Esophagus muscularis mucosa (tissue), 4 donors: ENCODE data around the gene SH3D19. TPM values are rescaled to one million over a fixed set of nuclear protein-coding genes. Genes with fewer than 3 reads are reported as not detected.

Experiments used
- DNase-seq: peaks from one replicate; pipeline ENCODE4 v3.0.0-alpha.2; 2017; ENCODE audit errors: extremely low spot score
- H3K27ac ChIP-seq, 4 donors: fragments of 200-600 bp; sonication (generic); replicated peaks in 1 of 4; 1 replicate in 3 of 4; 2 replicates in 1 of 4; pipeline ENCODE4 v1.5.1; 2016 to 2019; ENCODE audit warnings: mild to moderate bottlenecking in 1 of 4
- H3K27me3 ChIP-seq, 4 donors: fragments of 200-600 bp; sonication (generic); one replicate each; pipeline versions ENCODE4 v1.5.1 to v1.6.0; 2016 to 2019
- H3K36me3 ChIP-seq, 4 donors: fragments of 200-600 bp; sonication (generic); one replicate each; pipeline ENCODE4 v1.5.1; 2016 to 2019
- H3K4me1 ChIP-seq, 4 donors: fragments of 200-600 bp; sonication (generic); one replicate each; pipeline ENCODE4 v1.5.1; 2016 to 2019
- H3K4me3 ChIP-seq, 4 donors: fragments of 200-600 bp; sonication (generic); 1 replicate in 2 of 4; 2 replicates in 2 of 4; pipeline ENCODE4 v1.5.1; 2016 to 2019; ENCODE audit warnings: mild to moderate bottlenecking in 4 of 4, moderate library complexity in 1 of 4
- H3K9me3 ChIP-seq, 4 donors: fragments of 200-600 bp; sonication (generic); 1 replicate in 3 of 4; 2 replicates in 1 of 4; pipeline ENCODE4 v1.5.1; 2016 to 2019
- EP300 ChIP-seq: sonication (generic); formaldehyde crosslinking; IDR thresholded peaks from one replicate; pipeline ENCODE4 v1.6.1; 2017; ENCODE audit warnings: antibody characterized with exemption
- POLR2A ChIP-seq: fragments of 450-650 bp; IDR thresholded peaks from one replicate; pipeline ENCODE4 v1.6.1; 2017; ENCODE audit warnings: antibody characterized with exemption, moderate library complexity, mild to moderate bottlenecking, low read depth
- POLR2AphosphoS5 ChIP-seq, 2 donors: sonication (generic); formaldehyde crosslinking; IDR thresholded peaks; one replicate each; pipeline ENCODE4 v1.6.1; 2017; ENCODE audit warnings: antibody characterized with exemption in 2 of 2
- WGBS: methylation state at CpG from one replicate; pipeline ENCODE4 v1.1.5; 2018; 5-methylcytosine and 5-hydroxymethylcytosine counted together
- intact Hi-C: fragments of 100-400 bp; cut with DNase I; formaldehyde crosslinking; loops from one replicate; pipeline ENCODE4 v1.15.1; 2023
- total RNA-seq, 4 donors: library from RNA; depleted of rRNA; stranded (reverse); fragments of >200 nt; gene quantifications; one replicate each; pipeline versions ENCODE4 v1.1.0 to v1.2.1, GENCODE V29; 2016
- TF ChIP-seq, protein P1 (sequence below), 3 experiments: fragments of 200-600 bp in 2 of 3; fragments of 450-650 bp in 1 of 3; sonication (generic) in 2 of 3; IDR thresholded peaks; one replicate each; pipeline ENCODE4 v1.5.1; 2017 to 2019; ENCODE audit warnings: antibody characterized with exemption in 3 of 3, mild to moderate bottlenecking in 2 of 3, moderate library complexity in 1 of 3

Gene SH3D19
- total RNA-seq, 4 donors from 2014 or later, result 115 to 186 (median 177) TPM

DNA sequence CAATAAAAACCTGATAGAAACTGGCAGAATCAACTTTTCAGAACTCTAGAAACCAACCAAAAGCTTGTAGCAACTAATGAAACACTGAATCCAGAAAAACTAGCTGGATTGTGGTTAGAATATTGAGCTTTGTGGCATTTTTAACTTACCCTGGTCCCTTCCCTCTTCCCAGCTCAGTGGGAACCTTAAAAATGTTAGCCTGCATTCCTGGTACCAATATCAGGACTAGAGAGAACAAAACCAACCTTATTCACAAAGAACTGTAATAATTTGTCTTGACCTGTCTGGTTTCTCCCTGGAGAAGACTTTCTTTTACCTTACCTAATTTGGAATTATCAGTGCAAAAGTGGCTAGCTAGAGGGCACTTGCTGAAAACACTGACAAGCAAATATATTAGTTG is 21.2 kb downstream of the SH3D19 start:
- intact Hi-C loops, result no loop called here
- no peak for TF ChIP-seq POLR2A
- DNase-seq, result peak; percentile 5
- Histone ChIP-seq H3K27ac (no peak overlapping the region), H3K9me3 (no peaks in the 10 kb centered on the region), H3K36me3 (no peaks in the 10 kb centered on the region), H3K27me3 (no peaks in the 10 kb centered on the region), H3K4me1 (peaks cover 25 to 63% (median 54%) of the 10 kb centered on the region in 4 donors), H3K4me3 (no peak overlapping the region)

DNA sequence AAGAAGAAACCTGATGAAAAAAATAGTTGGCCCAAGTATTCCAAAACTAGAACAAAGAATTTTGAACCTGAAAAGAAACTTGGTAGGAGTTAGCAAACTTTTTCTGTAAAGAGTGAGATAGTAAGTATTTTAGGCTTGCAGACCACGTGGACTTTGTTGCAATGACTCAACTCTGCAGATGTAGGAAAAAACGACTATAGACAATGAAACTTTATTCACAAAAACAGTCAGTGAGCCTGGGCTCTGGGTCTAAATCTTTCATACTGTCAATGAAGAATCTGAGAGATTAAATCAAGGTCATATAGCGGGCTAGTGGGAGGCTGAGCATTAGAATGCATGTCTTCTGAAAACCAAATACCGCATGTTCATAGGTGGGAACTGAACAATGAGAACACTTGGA is 23.0 kb downstream of the SH3D19 start:
- TF ChIP-seq, protein P1, sequence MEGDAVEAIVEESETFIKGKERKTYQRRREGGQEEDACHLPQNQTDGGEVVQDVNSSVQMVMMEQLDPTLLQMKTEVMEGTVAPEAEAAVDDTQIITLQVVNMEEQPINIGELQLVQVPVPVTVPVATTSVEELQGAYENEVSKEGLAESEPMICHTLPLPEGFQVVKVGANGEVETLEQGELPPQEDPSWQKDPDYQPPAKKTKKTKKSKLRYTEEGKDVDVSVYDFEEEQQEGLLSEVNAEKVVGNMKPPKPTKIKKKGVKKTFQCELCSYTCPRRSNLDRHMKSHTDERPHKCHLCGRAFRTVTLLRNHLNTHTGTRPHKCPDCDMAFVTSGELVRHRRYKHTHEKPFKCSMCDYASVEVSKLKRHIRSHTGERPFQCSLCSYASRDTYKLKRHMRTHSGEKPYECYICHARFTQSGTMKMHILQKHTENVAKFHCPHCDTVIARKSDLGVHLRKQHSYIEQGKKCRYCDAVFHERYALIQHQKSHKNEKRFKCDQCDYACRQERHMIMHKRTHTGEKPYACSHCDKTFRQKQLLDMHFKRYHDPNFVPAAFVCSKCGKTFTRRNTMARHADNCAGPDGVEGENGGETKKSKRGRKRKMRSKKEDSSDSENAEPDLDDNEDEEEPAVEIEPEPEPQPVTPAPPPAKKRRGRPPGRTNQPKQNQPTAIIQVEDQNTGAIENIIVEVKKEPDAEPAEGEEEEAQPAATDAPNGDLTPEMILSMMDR (IDR thresholded peaks at IDR 0.05), result no peak
- TF ChIP-seq POLR2A (no peak), POLR2AphosphoS5 (IDR thresholded peaks at IDR 0.05) (no peak), EP300 (no peak)
- Histone ChIP-seq H3K36me3 (no peaks in the 10 kb centered on the region), H3K27me3 (no peaks in the 10 kb centered on the region), H3K9me3 (no peaks in the 10 kb centered on the region), H3K4me1 (peaks cover 28 to 63% (median 48%) of the 10 kb centered on the region in 4 donors), H3K27ac (no peak overlapping the region), H3K4me3 (no peak overlapping the region)
- intact Hi-C loops, result no loop called here
- WGBS, result 58% methylated on average over 4 of the region's 4 CpGs
- peak; percentile 24 for DNase-seq

DNA sequence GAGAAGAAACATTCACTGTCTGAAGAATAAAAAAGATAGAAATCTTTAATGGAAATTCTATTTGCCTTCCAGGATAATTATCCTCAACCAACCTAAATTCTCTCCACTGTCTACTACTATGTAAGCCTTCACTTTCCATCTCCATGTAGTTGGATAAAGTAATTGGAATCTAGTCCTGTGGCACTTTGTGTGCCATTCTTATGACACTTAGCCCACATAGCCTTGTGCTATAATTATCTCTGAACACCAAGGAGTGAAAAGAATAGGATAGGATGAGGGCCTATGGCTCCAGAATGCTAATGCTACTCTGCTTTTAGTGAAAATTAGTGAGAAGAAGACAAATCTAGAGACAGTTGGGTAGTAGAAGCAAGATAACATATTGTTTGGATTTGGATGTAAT is 28.2 kb downstream of the SH3D19 start:
- DNase-seq, result no peak

DNA sequence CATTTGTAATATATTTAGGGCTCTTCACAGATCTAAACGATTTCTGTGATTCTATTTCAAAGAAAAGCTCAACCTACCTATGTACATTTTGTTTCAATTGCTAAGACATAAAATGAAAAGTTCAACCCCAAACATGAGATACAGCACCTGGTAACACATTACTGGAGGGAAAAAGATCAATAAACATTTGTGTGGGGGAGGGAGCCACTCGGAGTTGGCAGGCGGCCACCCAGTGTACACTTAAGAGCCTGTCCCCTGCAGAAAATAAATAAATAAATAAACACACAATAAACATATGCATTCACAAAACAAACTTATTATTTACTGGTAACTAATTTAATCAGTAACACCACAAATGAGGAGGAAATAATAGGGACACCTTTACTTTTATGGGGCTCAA is 29.2 kb downstream of the SH3D19 start:
- Histone ChIP-seq H3K36me3 (no peaks in the 10 kb centered on the region), H3K4me1 (peaks cover 16 to 37% (median 28%) of the 10 kb centered on the region in 4 donors), H3K4me3 (no peak overlapping the region), H3K9me3 (no peaks in the 10 kb centered on the region), H3K27ac (no peak overlapping the region), H3K27me3 (no peaks in the 10 kb centered on the region)
- TF ChIP-seq, protein P1 (IDR thresholded peaks at IDR 0.05), result no peak
- no peak for TF ChIP-seq EP300
- TF ChIP-seq POLR2A, result no peak
- no peak for TF ChIP-seq POLR2AphosphoS5 (IDR thresholded peaks at IDR 0.05)
- intact Hi-C loops, result no loop called here
- DNase-seq, result no peak
- 66% methylated on average over 3 of the region's 3 CpGs for WGBS

More for the DNA sequence above, 28.2 kb downstream of the SH3D19 start:
- no peaks in the 10 kb centered on the region for H3K36me3 ChIP-seq
- TF ChIP-seq POLR2A (no peak), POLR2AphosphoS5 (IDR thresholded peaks at IDR 0.05) (no peak), EP300 (no peak)
- TF ChIP-seq, protein P1 (IDR thresholded peaks at IDR 0.05), result no peak
- H3K27ac ChIP-seq, result no peak overlapping the region
- H3K4me3 ChIP-seq, result no peak overlapping the region
- no peaks in the 10 kb centered on the region for H3K27me3 ChIP-seq
- intact Hi-C loops, result no loop called here
- H3K9me3 ChIP-seq, result no peaks in the 10 kb centered on the region
- peaks cover 18 to 39% (median 28%) of the 10 kb centered on the region in 4 donors for H3K4me1 ChIP-seq

DNA sequence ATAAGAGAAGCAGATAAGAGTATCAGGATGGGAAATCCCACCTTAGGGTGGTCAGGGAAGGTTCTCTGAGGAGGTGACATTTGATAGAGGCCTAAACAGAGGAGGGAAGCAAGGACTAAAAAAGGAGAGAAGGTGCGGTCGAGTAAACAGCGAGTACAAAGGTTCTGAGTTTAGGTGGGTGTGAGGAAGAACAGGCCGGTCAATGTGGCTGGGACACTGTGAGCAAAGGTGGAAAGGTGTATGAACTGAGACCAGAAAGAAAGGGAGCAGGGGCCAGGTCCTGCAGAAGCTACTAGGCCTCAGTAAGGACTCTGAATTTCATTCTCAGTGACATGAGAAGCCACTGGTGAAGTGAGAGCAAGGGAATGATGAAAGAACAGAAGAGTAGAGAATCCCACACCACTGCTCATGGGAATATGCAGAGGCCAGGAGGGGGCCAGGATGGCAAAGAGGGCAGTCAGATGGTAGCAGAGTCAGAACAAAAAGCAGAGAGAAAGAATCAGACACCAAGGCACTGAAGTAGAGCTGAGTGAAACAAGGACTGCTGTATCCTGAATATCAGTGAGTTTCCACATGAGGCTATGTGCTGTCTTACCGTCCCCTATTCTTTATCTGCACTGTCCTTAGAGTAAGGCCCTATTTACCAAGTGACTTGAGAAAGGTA is 30.4 kb downstream of the SH3D19 start:
- TF ChIP-seq, protein P1 (IDR thresholded peaks at IDR 0.05), result no peak
- TF ChIP-seq EP300 (no peak), POLR2AphosphoS5 (IDR thresholded peaks at IDR 0.05) (no peak), POLR2A (no peak)
- DNase-seq, result no peak
- no peak overlapping the region for H3K27ac ChIP-seq
- WGBS, result 91% methylated on average over 5 of the region's 5 CpGs
- peaks cover 16 to 39% (median 27%) of the 10 kb centered on the region in 4 donors for H3K4me1 ChIP-seq
- H3K9me3 ChIP-seq, result no peaks in the 10 kb centered on the region
- intact Hi-C loops, result no loop called here
- no peaks in the 10 kb centered on the region for H3K27me3 ChIP-seq
- no peak overlapping the region for H3K4me3 ChIP-seq
- H3K36me3 ChIP-seq, result no peaks in the 10 kb centered on the region
